HG02970 (cell line): ENCODE measurements around the gene BTBD9.

Experiments
- ATAC-seq: cut with Tn5 transposase; IDR thresholded peaks from one replicate; pipeline ENCODE4 v1.9.1; 2021; ENCODE audit warnings: mild to moderate bottlenecking, moderate library complexity, moderate number of reproducible peaks; ENCODE audit not compliant: unreplicated experiment, low FRiP score

Gene BTBD9

DNA sequence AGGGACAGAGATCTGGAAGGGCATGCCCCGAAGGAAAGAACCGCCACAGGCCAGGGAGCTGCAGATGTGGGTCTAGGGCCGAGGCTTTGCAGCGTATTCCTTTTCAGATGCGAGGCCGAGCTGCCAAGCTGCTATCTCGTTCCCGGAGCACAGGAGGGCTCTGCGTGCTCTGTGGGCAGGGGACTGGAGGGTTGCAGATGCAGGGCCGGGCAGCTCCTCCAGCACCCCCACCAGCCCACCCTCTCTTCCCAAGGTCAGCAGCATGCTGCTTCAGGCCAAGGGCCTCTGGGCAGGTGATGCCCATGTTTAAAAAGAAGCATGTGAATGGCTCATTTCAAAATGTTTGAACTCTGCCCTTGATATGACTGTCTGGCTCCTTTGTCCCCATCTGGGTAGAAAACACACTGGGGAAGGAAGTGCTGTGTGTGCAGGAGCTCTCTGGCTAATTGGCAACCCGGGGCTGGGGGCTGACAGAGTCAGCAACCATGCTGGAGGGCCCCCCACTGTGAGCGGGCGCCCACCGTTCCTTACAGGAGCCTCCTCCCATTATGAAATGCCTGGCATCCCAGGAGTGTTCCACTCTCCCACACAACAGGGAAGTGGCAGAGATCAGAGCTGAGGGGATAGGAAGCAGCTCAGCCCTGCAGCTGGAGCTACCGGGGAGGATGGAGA is 466.9 kb downstream of the BTBD9 start:
- ATAC-seq, result no peak

DNA sequence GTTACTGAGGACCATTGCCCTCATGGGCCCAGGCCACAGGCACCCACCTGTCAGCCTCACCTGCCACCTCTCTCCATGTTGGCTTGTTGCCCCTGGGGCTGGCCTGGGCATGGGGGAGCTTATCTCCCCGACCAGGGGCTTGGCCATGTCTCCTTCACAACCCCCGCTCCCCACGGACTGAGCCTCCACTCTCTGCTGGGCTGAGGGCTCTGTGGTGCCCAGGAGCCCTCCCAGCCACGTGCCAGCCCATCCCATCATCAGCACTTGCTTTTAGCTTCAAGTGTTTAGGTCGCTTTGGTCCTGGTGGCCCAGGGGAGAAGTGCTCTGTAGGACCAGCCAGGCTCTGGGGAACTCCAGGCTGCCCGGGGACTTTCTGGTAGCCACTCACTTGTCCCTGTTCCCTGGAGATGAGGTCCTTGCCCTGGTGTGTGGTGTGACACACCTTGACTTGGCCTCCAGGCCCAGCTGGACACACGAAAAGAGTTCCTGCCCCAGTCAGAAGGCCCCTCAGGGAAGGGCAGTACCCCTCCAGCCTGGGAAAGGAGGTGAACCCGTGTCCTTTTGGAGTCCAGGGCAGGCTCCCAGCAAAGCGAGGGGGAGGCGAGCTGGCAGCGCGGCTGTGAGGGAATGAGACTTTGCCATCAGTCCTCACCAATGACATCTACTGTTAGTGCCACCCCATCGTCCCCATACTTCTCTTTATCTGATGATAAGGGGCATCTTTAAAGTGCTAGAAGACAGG is 467.6 kb downstream of the BTBD9 start:
- no peak for ATAC-seq

- ATAC-seq, result no peak
These were observed 468.9 kb downstream of the BTBD9 start for GRCh38 chr6:38170666-38171355.

DNA sequence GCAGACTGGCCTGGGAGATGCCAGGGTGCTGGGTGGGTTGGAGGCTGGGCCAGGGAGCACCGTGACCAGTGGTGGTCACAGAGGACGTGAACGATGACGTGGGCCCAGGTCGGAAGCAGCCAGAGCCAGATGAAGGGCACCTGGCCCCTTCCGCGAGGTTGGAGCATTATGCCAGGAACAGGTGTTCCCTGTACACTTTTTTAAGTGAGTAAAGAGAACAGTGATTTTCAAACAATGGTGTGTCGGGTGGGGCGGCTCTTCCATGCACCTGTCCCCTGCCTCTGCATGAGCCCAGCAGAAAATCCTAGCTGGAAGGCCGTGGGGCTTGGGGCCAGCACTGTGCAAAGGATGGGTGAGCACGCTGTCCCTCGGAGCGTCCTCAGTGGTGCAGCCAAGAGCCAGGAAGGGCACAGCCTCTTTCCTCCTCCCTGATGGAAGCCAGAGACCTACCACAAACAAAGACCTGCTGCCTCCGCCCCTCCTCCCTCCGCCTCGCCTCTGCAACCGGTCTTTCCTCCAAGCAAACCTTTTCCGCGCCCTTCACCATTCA is 469.7 kb downstream of the BTBD9 start:
- ATAC-seq, result no peak

- ATAC-seq, result no peak
These were observed 470.3 kb downstream of the BTBD9 start for GRCh38 chr6:38169221-38169976.

DNA sequence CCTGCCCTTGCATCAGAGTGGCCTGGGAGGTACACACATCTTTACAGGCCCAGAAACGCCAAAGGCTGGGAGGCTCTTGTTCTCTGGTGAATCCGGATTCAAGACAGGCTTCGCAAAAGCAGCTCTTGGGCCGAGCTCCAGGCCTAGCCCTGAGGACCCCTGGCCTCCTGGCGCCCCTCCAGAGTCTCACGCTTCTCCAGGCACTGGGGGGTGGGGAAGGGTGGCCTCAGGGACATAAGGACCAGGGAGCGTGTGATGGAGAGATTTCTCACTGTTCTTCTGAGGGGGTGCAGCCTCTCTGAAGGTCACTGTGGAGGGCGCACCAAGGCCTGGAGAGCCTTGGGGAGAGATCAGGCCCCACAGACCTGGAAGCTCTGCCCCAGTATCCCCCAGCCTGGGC is 471.0 kb downstream of the BTBD9 start:
- ATAC-seq, result no peak

GRCh38 chr6:38168126-38168525 is 471.6 kb downstream of the BTBD9 start:
- ATAC-seq, result no peak

DNA sequence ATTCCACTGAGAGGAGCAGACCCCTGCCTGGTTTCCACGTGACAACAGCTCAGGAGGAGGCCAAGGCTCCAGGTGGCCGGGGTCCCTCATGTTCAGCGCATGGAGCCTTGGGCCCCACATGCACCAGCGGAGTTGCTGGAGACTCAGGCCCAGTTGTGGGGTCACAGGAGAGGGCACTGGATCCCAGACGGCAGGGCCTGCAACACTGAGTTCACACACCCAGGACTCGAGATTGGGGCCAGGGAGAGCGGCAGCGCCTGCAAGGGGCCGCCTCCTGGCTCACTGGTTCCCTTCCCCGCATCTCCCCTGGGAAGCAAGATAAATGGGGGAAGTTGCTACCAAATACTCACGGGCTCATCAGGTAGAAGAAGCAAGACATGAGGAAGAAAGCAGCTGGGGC is 472.1 kb downstream of the BTBD9 start:
- ATAC-seq, result no peak

DNA sequence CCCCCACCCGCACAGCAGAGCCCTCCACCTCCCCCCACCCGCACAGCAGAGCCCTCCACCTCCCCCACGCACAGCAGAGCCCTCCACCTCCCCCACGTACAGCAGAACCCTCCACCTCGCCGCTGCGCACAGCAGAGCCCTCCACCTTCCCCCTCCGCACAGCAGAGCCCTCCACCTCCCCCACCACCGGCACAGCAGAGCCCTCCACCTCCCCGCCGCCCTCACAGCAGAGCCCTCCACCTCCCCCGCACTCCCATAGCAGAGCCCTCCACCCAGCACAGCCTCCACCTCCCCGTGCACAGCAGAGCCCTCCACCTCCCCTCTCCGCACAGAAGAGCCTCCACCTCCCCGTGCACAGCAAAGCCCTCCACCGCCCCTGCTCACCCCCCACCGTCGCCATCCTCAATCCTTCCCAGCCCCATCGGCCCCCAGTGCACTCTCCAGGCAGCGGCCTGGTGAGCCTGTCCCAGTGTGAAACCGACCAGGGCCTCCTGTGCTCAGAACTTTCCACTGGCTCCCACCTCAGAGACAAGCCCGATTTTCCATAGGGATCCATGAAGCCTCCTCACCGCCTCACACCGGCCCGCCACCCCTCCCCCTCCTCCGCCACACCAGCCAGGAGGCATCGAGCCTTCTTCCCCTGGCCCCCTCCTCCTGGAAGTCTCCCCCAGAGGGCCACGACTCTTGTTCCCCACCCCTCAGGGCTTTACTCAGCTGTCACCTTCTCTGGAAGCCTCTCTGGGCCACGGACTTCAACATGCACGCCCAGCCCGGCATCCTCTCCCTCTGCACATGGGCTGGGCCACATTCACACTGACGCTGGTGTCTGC is 473.1 kb downstream of the BTBD9 start:
- no peak for ATAC-seq

DNA sequence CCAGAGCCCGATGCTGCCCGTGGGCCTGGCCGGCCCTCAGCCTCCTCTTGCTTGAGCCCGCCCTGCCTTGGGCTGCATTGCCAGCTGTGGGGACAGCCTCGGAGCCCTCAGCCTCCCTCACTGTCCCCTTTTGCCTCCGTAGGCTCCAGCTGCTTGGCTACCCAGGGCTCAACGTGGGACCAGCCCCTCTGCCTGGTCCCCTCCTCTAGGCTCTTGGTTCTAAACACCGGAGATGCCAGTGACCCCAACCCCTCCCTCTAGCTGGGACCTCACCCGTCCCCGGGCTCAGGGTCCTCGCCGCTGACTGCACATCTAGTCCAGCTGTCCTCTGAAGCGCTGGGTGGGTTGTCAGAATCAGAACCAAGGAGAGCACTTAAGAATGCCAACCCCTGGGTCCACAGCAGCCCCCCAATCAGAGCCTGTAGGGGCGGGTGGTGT is 475.0 kb downstream of the BTBD9 start:
- no peak for ATAC-seq

- no peak for ATAC-seq
These were observed 475.6 kb downstream of the BTBD9 start for GRCh38 chr6:38164131-38164481.

GRCh38 chr6:38163186-38164130 is 476.3 kb downstream of the BTBD9 start:
- no peak for ATAC-seq

GRCh38 chr6:38162493-38163185 is 477.1 kb downstream of the BTBD9 start:
- no peak for ATAC-seq

GRCh38 chr6:38161754-38162492 is 477.8 kb downstream of the BTBD9 start:
- ATAC-seq, result no peak

DNA sequence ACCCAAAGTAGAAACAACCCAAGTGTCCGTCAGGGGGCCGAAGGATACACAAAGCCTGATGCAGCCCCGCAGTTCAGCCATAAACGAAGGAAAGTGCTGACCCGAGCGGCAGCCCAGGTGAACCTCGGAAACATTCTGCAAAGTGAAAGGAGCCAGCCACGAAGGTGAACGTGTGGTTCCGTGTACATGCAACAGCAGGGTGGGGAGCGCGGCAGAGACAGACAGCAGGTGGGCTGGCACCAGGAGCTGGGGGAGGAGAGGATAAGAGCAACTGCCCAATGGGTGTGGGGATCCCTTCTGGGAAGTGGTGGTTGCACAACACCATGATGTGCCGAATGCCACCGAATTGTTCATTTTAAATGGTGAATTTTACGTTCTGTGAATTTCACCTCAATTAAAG is 478.4 kb downstream of the BTBD9 start:
- no peak for ATAC-seq

DNA sequence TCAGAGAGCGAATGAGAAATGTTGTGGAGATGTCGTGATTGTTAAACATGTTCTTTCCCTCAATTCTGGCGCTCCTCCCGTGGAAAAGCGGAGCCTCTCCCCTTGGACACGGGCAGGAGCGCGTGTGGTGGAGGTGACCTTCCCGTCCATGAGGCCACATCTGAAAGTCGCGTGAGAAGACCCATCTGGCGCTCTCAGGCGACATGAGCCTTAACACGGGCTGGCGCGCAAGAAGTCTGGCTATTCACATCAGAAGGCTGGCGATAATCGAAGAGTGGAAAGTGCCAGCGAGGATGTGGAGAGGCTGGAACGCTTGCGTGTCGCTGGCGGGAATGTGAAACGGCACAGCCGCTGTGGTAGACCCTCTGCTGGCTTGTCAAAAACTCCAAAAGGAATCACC is 478.9 kb downstream of the BTBD9 start:
- no peak for ATAC-seq

DNA sequence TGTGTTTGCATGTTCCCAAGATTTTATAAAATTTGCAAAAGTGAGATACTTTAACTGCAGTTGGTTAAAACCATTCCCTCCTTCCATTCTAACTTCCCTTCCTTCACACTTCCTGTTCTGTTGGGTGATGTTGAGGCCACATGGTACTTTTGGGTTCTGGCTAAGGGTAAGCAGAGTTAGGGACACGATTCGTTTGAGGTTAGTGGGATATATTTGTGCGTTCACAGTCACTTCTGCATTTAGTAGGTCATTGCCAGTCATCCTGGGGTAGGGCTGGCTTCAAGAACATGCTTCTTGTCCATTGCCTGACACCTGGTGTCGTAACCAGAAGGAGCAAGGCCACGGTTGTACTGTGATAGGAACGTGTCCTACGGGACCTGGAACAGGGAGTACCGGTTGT is 480.1 kb downstream of the BTBD9 start:
- no peak for ATAC-seq
